DMS53 (cell line): ENCODE data around the gene YOD1.

Experiments
- DNase-seq: peaks from one replicate; lab custom pipeline; 2025; lab: John Stamatoyannopoulos, UW

YOD1 gene

GRCh38 chr1:207007352-207008033 lies 43.5 kb downstream of the YOD1 start:
- DNase-seq = no peak

- DNase-seq = no peak
Observed at GRCh38 chr1:207006914-207007313, 44.1 kb downstream of the YOD1 start.

DNA sequence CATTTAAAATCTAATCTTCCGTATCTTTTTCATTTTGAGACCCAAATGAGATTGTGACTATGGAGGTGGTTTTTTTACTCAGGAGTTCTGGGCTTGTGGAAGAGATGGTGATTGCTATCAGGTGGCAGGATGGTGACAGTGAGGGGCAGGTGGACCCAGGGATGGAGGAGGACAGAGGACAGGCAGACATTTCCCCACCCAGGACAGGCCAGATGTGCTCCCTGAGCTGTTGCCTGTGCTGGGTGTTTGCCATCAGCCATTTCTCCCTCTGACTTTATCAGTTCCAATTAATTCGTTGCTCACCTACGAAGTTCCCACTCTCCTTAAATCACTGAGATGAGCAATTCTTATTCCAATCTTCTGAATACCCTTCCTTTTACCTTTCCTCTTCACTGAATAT lies 44.9 kb downstream of the YOD1 start:
- DNase-seq = no peak

GRCh38 chr1:207004931-207005830 lies 45.8 kb downstream of the YOD1 start:
- DNase-seq = peak; percentile 91

GRCh38 chr1:207003210-207003609 lies 47.8 kb downstream of the YOD1 start:
- DNase-seq = peak; percentile 60

- peak; percentile 96 for DNase-seq
Observed at GRCh38 chr1:207002724-207003146, 48.3 kb downstream of the YOD1 start.

- DNase-seq = peak; percentile 92
Observed at GRCh38 chr1:207001492-207002245, 49.3 kb downstream of the YOD1 start.

DNA sequence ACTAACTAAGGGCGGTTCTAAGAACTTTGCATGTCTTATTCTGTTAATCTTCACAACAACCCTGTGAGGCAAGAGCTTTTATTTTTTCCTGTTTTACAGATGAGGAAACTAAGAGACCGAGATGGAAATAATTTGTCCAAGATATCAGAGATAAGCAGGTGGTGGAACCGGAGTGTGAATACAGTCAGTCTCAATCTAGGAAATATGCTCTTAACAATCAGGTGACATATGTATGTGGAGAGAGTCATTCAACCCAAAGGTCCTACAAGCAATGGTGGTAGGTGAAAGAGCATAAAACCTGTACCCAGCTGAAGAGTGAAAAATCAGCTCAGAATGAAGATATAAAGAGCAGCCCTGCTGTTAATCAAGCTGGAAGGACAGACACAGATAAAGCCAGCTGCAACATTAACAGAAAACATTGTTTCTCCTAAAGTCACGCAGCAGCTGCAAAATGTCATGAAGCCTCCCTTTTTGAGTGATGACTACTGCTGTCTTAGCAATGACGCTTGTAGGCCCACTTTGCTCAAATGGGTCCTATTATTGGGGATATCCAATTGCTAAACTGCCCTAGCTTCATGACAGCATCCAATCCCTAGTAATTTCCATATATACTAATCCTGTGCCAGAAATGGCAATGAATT lies 50.2 kb downstream of the YOD1 start:
- DNase-seq = peak; percentile 20

- no peak for DNase-seq
Observed at GRCh38 chr1:206998816-206999215, 52.2 kb downstream of the YOD1 start.
